Upper lobe of left lung (tissue), 4 donors: ENCODE data around the gene TSC1.

ENCODE experiments used
- CTCF ChIP-seq, 6 experiments: fragments of 450-650 bp in 4 of 6; fragments of 200-600 bp in 2 of 6; sonication (generic) in 2 of 6; IDR thresholded peaks; one replicate each; pipeline ENCODE4 v1.5.1; 2016 to 2019; ENCODE audit warnings: antibody characterized with exemption in 6 of 6
- EP300 ChIP-seq, 4 donors: sonication (generic); formaldehyde crosslinking; IDR thresholded peaks; one replicate each; pipeline ENCODE4 v1.5.1; 2017; ENCODE audit warnings: antibody characterized with exemption in 4 of 4, control low read depth in 2 of 4
- POLR2A ChIP-seq, 4 donors: fragments of 450-650 bp; IDR thresholded peaks; one replicate each; pipeline ENCODE4 v1.5.1; 2016 to 2017; ENCODE audit warnings: antibody characterized with exemption in 4 of 4, mild to moderate bottlenecking in 2 of 4

GRCh38 chr9:132888151-132888550 is 56.3 kb downstream of the TSC1 start:
- TF ChIP-seq CTCF (IDR thresholded peaks at IDR 0.05) = no peak
- TF ChIP-seq POLR2A (IDR thresholded peaks at IDR 0.05) = no peak
- no peak for TF ChIP-seq EP300 (IDR thresholded peaks at IDR 0.05)
